Measurements from ENCODE around the gene ZFAND3.
A peak's percentile ranks its signal among the peaks of the same experiment; 100 is the strongest.

ZFAND3 gene

DNA sequence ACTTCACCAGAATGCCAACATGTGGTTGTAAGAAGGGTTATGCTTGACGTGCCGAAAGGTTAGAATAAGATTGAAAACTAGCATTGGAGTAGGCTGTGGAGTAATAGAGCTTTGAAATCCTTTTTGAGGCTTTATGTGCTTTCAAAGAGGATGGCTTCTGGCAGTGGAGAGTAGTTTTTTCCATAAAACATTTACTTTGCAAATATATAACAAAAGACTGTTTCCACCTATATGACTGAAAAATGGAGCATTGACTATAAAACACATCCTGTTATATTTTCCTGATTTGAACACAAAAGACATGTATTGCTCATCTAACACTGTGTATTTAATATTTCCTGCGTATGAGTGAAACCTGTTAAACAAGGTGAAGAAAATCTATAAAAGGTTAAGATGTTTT is 38.8 kb downstream of the ZFAND3 start:
- DNase-seq (ENCODE audit: insufficient read length) (no peak), FAIRE-seq (no peak)
- TF ChIP-seq POLR2A (IDR thresholded peaks at IDR 0.05; ENCODE audit: low read depth, low read length) (no peak), TAF1 (IDR thresholded peaks at IDR 0.05; ENCODE audit: borderline replicate concordance, low read depth, low read length) (no peak), POLR2AphosphoS5 (IDR thresholded peaks at IDR 0.05; ENCODE audit: low read depth, low read length) (no peak)

DNA sequence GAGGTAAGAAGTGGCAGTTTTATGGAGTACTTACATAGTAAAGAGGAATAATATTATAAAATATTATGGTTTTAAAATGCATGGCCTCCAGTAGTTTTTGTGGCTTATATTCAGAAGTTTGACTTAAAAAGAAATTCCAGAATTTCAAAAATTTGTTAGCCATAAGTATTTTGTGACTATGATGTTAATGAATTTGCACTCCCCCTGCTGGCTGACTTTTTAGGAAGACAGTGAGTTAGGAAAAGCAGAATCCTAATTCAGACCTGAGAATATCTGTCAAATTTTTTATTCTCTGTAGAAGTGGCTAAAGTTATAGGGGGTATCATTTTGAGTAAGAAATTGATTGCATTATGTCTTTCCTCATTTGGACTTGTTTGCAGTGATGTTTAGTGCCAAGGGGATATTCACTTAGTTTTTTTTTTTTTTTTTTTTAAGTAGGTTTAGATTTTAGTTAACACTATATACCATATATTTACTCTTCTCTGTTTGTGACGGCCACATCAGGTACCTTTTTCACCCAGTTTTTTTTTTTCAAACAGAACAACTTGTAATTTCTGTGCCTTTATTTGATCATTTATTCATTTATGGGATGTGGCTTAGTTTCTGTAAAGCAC is 40.8 kb downstream of the ZFAND3 start:
- FAIRE-seq = no peak
- DNase-seq (ENCODE audit: insufficient read length) = no peak
- TF ChIP-seq TAF1 (IDR thresholded peaks at IDR 0.05; ENCODE audit: borderline replicate concordance, low read depth, low read length) (no peak), POLR2AphosphoS5 (IDR thresholded peaks at IDR 0.05; ENCODE audit: low read depth, low read length) (no peak), POLR2A (IDR thresholded peaks at IDR 0.05; ENCODE audit: low read depth, low read length) (no peak)

DNA sequence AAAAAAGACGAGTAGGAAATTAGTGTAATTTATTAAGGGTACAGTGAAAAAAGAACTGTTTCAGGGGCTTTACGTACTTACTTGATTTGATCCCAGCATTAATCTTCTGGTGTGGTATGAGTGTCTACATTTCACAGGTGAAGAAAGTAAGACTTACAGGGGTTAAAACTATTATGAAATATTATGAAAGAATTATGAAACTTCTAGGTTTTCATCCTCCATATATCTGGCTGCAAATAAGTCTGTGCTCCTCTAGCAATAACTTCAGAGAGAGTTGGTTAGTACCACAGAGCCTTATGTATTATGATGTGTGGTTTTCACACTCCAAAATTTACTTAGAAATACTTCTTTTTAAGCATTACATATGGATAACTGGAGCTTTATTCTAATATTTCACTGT is 41.9 kb downstream of the ZFAND3 start:
- FAIRE-seq (no peak), DNase-seq (ENCODE audit: insufficient read length) (no peak)
- TF ChIP-seq POLR2A (IDR thresholded peaks at IDR 0.05; ENCODE audit: low read depth, low read length) = no peak
- no peak for TF ChIP-seq POLR2AphosphoS5 (IDR thresholded peaks at IDR 0.05; ENCODE audit: low read depth, low read length)
- TF ChIP-seq TAF1 (IDR thresholded peaks at IDR 0.05; ENCODE audit: borderline replicate concordance, low read depth, low read length) = no peak

DNA sequence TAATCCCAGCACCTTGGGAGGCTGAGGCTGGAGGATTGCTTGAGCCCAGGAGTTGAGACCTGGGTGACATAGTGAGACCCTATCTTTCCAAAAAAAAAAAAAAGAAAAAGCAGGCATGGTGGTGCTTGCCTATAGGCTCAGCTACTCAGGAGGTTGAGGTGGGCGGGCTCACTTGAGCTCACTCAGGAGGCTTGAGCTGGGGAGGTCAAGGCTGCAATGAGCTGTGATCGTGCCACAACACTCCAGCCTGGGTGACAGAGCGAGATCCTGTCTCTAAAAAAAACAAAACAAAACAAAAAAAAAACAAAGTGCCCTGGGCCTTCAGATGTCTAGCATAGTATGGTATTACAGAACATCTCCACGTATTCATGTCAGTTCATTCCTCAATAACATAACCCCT is 42.9 kb downstream of the ZFAND3 start:
- TF ChIP-seq POLR2A (IDR thresholded peaks at IDR 0.05; ENCODE audit: low read depth, low read length) (no peak), TAF1 (IDR thresholded peaks at IDR 0.05; ENCODE audit: borderline replicate concordance, low read depth, low read length) (no peak), POLR2AphosphoS5 (IDR thresholded peaks at IDR 0.05; ENCODE audit: low read depth, low read length) (no peak)
- FAIRE-seq (no peak), DNase-seq (ENCODE audit: insufficient read length) (no peak)

DNA sequence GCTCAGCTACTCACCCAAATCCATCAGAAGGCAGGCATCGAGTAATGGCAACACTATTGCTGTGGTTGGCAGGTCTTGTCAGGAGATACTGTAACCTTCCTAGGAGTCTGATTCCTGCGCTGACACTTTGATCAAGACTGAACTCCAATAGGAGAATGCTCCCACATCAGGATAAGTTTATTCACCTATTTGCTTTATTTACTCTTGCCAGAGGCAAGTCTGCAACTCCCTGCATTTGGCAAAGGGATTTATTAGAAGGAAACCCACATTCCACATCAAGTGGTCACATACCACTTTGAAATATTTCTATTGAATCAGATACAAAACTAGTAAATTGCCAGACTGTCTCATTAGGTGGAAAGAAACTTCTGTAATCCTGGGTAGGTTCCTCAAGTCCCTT is 43.5 kb downstream of the ZFAND3 start:
- TF ChIP-seq TAF1 (IDR thresholded peaks at IDR 0.05; ENCODE audit: borderline replicate concordance, low read depth, low read length) (no peak), POLR2A (IDR thresholded peaks at IDR 0.05; ENCODE audit: low read depth, low read length) (no peak), POLR2AphosphoS5 (IDR thresholded peaks at IDR 0.05; ENCODE audit: low read depth, low read length) (no peak)
- DNase-seq (ENCODE audit: insufficient read length) = no peak
- no peak for FAIRE-seq

DNA sequence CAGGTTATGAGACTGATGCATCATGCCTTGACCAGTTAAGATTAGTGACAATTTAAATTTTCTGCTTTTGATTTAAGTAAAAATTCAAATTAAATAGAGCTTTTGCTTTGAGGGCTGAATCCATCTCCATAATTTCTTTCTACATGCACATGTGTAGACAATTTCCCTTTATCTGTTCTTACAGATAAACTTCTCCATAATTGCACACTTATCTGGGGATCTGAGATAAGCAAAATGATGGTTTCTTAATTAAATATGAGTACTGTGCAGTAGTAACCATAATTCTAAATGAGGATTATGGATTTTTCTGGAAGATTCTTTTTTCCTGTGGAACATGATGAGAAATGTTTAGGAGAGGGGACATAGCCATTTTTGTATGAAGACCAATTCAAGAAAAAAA is 44.7 kb downstream of the ZFAND3 start:
- FAIRE-seq (no peak), DNase-seq (ENCODE audit: insufficient read length) (no peak)
- TF ChIP-seq POLR2A (IDR thresholded peaks at IDR 0.05; ENCODE audit: low read depth, low read length) = no peak
- no peak for TF ChIP-seq POLR2AphosphoS5 (IDR thresholded peaks at IDR 0.05; ENCODE audit: low read depth, low read length)
- TF ChIP-seq TAF1 (IDR thresholded peaks at IDR 0.05; ENCODE audit: borderline replicate concordance, low read depth, low read length) = no peak

DNA sequence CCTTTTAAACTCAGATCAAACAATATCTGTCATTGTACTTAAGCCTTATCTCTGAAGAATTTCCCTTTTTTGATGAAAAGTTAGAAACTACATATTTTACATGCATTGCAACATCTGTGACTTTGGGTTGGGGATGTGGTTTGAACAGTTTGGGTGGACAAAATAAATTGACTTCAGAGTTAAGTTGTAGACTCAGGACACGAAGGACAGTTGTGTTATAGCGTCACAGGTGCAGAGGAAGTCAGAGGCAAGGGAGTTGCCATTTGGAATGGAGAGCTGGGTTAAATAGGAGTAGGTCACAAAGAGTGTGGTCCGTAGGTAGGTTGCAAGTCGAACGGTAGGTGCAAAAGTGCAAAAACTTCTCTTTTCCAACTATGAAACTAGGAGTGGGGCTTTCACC is 46.0 kb downstream of the ZFAND3 start:
- no peak for DNase-seq (ENCODE audit: insufficient read length)
- TF ChIP-seq POLR2AphosphoS5 (IDR thresholded peaks at IDR 0.05; ENCODE audit: low read depth, low read length) (no peak), POLR2A (IDR thresholded peaks at IDR 0.05; ENCODE audit: low read depth, low read length) (no peak)
- peak; percentile 66 for FAIRE-seq

DNA sequence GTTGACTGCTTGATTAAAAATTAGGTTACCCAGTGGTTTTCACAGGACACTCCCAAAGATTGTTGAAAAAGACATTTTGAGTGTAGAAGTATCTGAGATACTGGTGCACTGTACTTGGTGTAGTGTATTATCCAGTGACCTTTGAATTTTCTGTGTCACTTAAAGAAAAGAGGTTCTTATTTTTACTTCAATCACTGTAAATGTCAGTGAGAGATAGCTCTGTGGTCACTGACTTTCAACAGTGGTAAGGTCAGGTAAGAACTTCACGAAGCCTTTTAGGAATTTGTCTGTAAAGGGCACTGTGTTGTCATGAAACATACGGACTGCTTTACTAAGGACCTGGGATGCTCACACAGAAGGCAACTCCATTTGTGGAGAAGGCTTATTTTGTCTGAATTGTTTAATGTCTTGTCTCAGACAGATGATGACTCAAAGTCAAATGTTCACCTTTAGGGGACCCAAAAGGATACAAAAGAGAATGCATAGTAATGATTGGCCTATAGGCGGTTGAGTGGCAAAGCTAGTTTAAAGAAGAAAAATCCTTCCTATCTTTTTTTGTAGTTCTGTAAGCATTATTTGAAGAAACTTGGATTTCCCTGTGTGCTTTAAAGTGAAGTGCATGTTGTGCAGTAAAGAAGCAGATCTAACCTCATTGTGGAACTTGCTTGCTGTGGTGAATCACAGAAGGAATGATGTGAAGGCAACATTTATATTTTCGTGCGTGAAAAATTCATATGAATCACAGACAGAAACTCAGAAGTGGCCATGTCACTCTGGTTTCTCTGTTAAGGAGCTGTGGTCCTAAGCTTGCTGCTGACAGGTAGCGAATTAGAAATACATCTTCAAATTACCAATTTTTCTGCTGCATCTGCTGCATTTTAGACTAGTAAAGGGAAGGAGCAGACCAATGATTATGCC is 47.3 kb downstream of the ZFAND3 start:
- FAIRE-seq (peak; percentile 33), DNase-seq (ENCODE audit: insufficient read length) (no peak)
- no peak for TF ChIP-seq POLR2AphosphoS5 (IDR thresholded peaks at IDR 0.05; ENCODE audit: low read depth, low read length)
- no peak for TF ChIP-seq POLR2A (IDR thresholded peaks at IDR 0.05; ENCODE audit: low read depth, low read length)
- no peak for TF ChIP-seq TAF1 (IDR thresholded peaks at IDR 0.05; ENCODE audit: borderline replicate concordance, low read depth, low read length)

DNA sequence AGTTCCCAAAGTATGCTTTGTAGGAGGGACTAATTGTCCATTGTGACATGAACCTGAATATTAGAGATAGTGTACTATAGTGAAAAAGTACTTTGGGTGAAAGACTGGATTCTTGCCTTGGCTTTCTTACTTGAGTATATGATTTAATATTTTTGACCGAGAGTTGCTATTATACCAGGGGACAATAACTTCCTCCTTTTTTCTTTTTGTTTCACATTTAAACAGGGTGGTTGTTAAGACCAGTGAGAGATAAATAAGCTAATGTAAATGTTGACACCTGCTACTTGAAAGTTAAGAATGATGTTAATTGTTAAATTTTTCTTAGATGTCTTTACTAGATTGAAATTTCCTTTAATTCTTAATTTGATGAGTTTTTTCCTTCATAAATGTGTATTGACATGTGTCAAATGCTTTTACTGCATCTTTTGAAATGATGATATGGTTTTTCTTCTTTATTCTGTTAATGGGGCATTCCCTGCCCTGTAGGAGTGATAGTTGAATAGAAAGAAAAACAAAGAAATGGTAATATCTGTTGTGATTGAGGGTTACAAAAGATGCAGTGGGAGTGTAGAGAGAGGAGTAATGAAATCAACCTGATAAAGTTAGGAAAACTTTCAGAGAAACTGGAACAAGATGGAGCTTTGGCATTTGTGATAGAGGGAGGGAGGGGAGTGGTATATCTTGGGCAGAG is 48.4 kb downstream of the ZFAND3 start:
- no peak for FAIRE-seq
- no peak for DNase-seq (ENCODE audit: insufficient read length)
- TF ChIP-seq POLR2AphosphoS5 (IDR thresholded peaks at IDR 0.05; ENCODE audit: low read depth, low read length) = no peak
- no peak for TF ChIP-seq TAF1 (IDR thresholded peaks at IDR 0.05; ENCODE audit: borderline replicate concordance, low read depth, low read length)
- TF ChIP-seq POLR2A (IDR thresholded peaks at IDR 0.05; ENCODE audit: low read depth, low read length) = no peak

DNA sequence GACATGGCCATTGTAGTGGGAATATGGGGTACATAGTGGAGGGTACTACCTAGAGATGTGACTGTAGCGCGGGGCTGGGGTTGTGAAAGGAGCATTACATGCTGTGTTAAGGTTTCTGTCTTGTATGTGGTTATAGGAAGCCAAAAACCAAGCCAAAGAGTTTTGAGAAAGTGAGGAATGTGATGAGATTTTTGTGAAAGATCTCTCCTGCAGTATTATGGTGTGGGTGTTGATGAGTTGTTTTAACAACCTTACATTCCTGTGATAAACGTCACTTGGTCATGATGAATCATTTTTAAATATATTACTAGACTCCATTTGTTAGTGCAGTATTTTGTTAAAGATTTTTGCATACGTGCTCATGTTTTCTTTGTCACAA is 48.9 kb downstream of the ZFAND3 start:
- DNase-seq (ENCODE audit: insufficient read length) (no peak), FAIRE-seq (no peak)
- TF ChIP-seq POLR2A (IDR thresholded peaks at IDR 0.05; ENCODE audit: low read depth, low read length) (no peak), TAF1 (IDR thresholded peaks at IDR 0.05; ENCODE audit: borderline replicate concordance, low read depth, low read length) (no peak), POLR2AphosphoS5 (IDR thresholded peaks at IDR 0.05; ENCODE audit: low read depth, low read length) (no peak)

DNA sequence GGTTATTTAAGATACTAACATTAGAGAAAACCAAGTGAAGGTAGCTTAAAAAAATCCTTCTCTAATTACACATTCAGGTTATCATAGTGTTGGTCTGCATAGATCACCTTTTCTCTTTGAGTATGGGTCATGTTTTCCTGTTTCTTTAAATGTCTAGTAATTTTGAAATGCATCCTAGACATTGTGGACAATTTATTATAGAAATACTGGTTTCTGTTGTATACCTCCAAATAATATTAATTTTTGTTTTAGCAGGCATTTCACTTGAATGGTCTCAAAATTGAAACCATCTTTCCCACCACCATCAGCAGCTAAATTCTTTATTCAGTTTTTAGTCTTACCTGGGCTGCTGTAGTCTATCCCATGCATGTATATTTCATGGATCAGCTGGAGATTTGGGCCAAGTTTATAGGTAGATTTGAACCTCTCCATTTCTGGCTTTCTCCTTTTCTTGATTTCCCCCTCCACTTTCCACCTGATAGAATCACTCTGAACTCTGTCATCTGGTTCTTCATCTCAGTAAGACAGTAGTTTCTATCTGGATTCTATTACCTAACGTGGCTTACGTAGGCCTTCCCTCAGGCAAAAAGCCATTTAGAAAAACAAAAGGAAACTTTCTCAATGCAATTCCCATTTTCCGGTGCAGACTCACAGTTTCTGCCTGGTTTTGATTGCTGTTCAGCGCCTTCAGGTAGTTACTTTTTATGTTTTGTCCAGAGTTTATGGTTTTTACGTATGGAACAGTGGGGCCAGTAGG is 52.3 kb downstream of the ZFAND3 start:
- no peak for FAIRE-seq
- DNase-seq (ENCODE audit: insufficient read length) = no peak
- TF ChIP-seq POLR2A (IDR thresholded peaks at IDR 0.05; ENCODE audit: low read depth, low read length) = no peak
- TF ChIP-seq POLR2AphosphoS5 (IDR thresholded peaks at IDR 0.05; ENCODE audit: low read depth, low read length) = no peak
- TF ChIP-seq TAF1 (IDR thresholded peaks at IDR 0.05; ENCODE audit: borderline replicate concordance, low read depth, low read length) = no peak
